Retina (tissue), 1 donor: ENCODE results near the gene ERF.

Experiments used
- DNase-seq: peaks from one replicate; pipeline ENCODE4 v3.0.0-alpha.2; 2016

ERF gene

GRCh38 chr19:42234364-42234763, 20.6 kb downstream of the ERF start:
- DNase-seq: no peak

- no peak for DNase-seq
Measured at GRCh38 chr19:42233678-42234292, 21.1 kb downstream of the ERF start.

DNA sequence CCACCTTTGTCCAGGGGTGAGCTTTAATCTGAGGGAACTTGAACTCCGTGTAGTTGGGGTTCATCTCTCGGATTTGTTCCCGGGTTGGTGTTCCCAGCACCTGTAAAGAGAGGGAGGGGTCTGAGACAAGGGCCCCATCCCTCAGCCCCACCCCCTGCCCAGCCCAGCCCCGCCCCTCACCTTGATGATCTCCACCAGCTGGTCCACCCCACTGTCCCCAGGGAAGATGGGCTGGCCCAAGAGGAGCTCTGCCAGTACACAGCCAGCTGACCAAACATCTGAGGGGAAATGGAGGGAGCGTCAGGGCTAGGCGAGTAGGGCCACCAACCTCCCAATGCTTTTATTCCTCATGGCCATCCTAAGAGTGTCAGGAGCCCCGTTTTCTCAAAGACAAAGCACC, 21.8 kb downstream of the ERF start:
- no peak for DNase-seq

DNA sequence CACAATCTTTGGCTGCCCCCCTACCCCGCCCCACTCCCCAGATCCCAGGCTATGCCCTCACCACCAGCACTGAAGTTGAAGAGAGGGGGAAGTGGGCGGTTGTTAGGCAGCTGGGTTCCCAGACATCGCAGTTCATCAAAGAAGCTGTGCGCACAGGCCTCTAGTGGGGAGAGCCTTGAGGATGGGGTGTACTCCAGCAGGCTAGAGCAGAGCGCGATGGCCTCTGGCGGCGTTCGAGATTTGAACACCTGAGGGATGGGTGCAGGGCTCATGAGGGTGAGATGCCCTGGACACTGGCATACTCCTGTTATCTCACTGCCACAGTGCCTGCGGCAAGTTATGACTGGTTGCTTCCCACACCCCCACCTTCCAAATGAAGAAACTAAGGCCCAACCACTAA, 22.5 kb downstream of the ERF start:
- DNase-seq: no peak

- no peak for DNase-seq
Measured at GRCh38 chr19:42230571-42230970, 24.4 kb downstream of the ERF start.

- DNase-seq: peak; percentile 16
Measured at GRCh38 chr19:42229855-42230351, 25.0 kb downstream of the ERF start.

- DNase-seq: no peak
Measured at GRCh38 chr19:42229301-42229854, 25.6 kb downstream of the ERF start.

DNA sequence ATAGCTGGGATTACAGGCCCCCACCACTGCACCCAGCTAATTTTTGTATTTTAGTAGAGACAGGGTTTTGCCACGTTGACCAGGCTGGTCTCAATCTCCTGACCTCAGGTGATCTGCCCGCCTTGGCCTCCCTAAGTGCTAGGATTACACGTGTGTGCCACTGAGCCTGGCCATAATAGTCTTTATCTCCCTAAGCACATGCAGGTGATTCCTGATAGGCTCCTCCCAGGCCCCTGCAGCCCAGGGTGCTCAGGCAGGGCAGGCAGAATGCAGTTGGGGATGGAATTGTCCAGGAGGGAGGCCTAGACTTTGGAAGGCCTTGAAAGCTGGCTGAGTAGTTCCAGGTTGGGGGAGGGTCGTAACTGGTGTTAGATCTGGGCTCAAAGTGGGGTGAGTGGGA, 26.3 kb downstream of the ERF start:
- DNase-seq: no peak

DNA sequence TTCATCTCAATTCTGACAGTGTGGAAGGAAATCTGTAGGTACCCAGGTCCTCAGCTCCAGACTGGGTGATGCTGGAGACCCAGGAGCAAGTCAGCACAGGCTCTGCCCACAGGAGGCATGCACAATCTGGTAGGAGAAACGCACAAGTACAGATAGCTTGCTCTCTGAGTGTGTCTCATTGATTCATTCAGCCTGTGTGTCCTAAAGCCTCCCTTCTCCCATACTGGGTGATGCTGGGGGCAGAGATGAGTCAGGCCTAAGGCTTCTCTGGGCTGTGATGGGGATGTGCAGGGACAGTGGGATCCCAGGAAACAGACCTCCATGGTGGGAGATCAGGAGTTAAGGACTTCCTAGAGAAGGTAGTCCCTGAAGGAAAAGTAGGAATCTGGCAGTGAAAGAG, 28.0 kb downstream of the ERF start:
- no peak for DNase-seq

DNA sequence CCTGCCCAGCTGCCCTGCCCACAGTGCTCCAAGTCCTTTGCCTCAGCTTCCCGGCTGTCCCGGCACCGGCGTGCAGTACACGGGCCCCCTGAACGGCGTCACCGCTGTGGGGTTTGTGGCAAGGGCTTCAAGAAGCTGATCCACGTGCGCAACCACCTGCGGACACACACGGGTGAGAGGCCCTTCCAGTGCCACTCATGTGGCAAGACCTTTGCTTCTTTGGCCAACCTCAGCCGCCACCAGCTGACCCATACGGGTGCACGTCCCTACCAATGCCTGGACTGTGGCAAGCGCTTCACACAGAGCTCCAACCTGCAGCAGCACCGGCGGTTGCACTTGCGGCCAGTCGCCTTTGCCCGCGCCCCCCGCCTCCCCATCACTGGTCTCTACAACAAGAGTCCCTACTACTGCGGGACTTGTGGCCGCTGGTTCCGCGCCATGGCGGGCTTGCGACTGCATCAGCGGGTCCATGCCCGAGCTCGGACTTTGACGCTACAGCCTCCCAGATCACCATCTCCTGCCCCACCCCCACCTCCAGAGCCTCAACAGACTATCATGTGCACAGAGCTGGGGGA, 29.1 kb downstream of the ERF start:
- DNase-seq: no peak

DNA sequence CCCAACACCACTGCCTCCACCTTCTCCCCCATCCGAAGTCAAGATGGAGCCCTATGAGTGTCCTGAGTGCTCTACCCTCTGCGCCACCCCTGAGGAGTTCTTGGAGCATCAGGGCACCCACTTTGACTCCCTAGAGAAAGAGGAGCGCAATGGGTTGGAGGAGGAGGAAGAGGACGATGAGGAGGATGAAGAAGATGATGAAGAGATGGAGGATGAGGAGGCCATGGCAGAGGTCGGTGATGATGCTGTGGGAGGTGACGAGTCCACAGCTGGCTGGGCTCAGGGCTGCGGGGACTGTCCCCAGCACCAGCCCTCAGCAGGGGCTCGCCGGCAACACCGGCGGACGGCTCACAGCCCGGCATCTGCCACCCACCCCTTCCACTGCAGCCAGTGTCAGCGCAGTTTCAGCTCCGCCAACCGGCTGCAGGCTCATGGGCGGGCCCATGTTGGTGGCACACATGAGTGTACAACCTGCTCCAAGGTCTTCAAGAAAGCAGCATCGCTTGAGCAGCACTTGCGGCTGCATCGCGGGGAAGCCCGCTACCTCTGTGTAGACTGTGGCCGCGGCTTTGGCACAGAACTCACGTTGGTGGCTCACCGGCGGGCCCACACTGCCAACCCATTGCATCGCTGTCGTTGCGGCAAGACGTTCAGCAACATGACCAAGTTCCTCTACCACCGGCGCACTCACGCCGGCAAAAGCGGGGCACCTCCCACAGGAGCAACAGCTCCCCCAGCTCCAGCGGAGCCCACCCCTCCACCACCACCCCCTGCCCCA, 29.8 kb downstream of the ERF start:
- no peak for DNase-seq

DNA sequence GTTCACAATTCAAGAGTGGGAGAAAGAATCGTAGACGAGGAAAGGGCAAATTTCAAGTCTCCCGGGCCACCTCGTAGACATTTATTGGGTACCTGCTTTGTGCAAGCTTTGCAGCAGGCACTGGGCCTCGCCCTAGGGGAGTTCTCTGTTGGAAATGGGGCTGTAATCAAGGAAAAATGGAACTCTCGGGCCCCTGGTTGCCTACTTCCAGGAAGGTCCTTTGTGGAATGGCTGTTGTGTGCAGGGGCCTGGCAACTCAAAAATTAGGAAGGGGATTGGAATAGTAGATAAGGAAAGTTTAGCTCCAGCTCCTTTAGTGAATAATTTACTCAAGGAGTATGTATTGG, 34.2 kb downstream of the ERF start:
- DNase-seq: no peak

DNA sequence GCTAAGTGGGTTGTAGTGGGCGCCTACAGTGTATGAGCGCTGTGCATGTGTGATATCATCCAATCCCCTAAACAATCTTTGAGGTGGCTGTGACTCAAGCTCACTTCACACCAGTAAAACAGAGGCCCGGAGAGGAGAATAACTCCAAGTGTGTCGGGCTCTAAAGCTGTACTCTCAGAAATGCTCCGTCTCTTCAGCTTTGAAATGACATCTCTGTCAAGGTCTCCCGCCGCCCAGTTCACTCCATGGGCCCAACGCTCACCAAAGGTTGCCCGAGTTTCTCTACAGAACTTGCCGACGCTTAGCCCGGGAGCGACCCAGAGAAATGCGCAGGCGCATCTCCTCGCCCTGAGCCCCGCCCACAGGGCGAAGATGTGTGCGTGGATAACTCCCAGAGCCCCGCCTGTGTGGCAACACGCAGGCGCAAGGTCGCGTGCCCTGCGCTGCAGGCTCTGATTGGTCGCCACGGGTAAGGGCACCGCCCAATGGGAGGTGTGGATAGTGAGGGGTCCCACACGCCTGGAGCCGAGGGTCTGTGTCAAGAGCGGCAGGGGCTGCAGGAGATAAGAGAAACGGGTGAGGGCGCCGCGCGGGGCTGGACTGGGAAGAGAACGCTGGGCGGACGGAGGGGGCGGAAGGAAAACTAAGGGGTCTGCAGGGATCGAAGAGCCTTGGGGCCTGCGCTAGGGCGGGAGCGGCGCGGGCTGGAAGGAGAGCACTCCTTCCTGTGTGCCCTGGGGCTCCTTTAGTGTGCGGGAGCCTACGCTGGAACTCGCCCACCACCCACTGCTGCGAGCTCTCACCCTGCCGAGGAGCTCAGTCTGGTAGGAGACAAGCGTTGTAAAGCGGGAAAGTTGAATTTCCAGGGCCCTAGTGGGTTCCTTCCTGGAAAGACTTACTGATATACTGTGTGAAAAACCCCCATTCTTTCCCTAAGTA, 34.8 kb downstream of the ERF start, which contains the start of gene ZNF526:
Gene ZNF526, plus strand, starts transcription at position 501 of the 939 bp plus-strand sequence. CDS start 4,092 bp downstream, outside the sequence.
- DNase-seq: peak; percentile 97

- DNase-seq: peak; percentile 98
Measured at GRCh38 chr19:42217520-42218437, 37.1 kb downstream of the ERF start, which contains the start of gene DEDD2. Gene DEDD2, minus strand, starts transcription at chr19:42217677. Its CDS starts 670 bp downstream, at chr19:42217007.

GRCh38 chr19:42216653-42217519, 38.0 kb downstream of the ERF start:
- peak; percentile 70 for DNase-seq

- no peak for DNase-seq
Measured at GRCh38 chr19:42214810-42215485, 40.0 kb downstream of the ERF start.

DNA sequence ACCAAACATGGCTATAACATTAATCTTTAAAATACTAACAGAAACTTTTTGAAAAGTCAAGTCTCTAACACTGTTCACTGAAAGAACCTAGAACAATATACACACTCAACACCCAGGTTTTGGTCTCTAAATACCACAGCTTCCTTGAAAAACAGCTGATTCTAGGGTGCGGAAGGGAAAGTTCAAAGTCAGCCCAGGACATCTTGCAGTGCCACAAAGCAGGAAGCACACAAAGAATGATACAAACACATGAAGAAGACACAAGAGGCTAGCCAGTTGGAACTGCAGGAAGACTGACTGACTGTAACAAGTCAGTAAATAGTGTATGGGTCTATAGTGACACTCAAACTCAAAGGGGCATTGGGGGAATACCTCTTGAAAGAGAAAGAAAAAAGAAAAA, 42.0 kb downstream of the ERF start:
- no peak for DNase-seq

DNA sequence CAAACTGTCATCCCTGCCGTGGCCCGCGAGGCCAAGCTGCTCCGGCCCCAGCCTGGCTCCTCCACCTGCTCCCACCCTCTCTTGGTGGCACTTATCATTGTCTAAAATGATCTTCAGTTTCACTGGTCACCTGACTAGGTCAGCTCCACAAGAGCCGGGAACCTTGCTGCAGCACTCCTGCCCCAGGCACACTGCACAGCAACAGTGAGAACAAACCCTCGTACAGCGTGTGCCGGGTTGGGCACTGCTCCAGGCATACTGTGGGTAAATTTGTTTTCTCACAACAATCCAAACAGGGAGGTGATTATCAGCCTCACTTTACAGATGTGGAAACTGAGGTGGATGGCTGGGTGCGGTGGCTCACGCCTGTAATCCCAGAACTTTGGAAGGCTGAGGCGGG, 46.3 kb downstream of the ERF start:
- DNase-seq: no peak

DNA sequence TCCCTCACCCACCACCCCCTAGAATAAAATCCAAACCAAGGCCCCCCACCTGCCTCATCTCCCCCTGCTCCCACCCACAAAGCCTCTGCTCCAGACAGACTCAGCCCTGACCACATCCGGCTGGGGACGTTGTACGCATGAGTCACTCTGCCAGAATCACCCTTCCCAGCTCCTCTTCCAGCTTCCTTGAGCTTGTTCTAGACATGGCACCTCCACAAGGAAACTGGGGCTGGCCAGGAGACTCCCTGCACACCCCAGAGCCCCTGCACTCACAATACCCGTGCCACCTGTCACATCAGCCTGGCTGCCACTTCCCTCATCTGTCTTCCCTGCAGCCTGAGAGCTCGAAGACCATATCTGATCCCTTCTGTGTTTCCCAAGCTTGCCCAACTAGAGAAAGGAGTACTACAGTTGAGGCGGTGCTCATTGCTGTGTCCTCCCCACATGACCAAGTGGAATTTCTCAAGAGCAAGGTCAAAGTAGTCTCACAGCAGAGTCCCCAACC, 47.1 kb downstream of the ERF start:
- no peak for DNase-seq
